NOMO-1 treated with dmso at 0.1 percent for 144 hours (cell line): ENCODE measurements around the gene PSEN1.
A peak's percentile ranks its signal among the peaks of the same experiment; 100 is the strongest.

Source experiments
- DNase-seq: peaks from one replicate; lab custom pipeline; 2025; ENCODE audit not compliant: unreplicated experiment; lab: John Stamatoyannopoulos, UW

Gene PSEN1

DNA sequence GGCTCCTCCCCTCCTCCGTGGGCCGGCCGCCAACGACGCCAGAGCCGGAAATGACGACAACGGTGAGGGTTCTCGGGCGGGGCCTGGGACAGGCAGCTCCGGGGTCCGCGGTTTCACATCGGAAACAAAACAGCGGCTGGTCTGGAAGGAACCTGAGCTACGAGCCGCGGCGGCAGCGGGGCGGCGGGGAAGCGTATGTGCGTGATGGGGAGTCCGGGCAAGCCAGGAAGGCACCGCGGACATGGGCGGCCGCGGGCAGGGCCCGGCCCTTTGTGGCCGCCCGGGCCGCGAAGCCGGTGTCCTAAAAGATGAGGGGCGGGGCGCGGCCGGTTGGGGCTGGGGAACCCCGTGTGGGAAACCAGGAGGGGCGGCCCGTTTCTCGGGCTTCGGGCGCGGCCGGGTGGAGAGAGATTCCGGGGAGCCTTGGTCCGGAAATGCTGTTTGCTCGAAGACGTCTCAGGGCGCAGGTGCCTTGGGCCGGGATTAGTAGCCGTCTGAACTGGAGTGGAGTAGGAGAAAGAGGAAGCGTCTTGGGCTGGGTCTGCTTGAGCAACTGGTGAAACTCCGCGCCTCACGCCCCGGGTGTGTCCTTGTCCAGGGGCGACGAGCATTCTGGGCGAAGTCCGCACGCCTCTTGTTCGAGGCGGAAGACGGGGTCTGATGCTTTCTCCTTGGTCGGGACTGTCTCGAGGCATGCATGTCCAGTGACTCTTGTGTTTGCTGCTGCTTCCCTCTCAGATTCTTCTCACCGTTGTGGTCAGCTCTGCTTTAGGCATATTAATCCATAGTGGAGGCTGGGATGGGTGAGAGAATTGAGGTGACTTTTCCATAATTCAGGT, at the start of gene PSEN1:
TSS of gene PSEN1 (plus strand) at position 121 of the 839 bp plus-strand sequence. CDS start 11,513 bp downstream, outside the sequence.
- peak; percentile 95 for DNase-seq

- DNase-seq = no peak
Measured at GRCh38 chr14:73091044-73091443, 45.3 kb upstream of the PSEN1 start.

- no peak for DNase-seq
Measured at GRCh38 chr14:73097421-73097820, 38.9 kb upstream of the PSEN1 start.

DNA sequence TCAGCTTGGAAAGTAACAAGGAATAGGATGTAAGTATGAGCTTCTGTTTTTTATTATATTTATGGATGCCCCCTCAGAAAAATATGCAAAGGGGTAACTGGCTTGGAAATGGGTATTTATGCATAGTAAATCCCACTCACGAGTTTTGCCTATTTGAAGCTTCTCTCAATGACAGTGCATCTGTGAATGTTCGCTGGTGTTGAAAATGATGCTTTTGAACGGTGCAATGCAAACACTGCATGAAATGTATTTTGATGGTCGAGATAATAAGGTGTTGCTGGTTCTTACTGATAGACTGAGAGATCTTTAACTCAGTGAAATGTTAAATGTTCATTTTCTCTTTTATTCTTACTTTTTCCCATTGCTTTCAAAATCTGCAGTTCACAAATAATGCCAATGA, 36.0 kb upstream of the PSEN1 start:
- DNase-seq = no peak

- no peak for DNase-seq
Measured at GRCh38 chr14:73102806-73103497, 33.4 kb upstream of the PSEN1 start.

- no peak for DNase-seq
Measured at GRCh38 chr14:73105050-73105449, 31.3 kb upstream of the PSEN1 start.

DNA sequence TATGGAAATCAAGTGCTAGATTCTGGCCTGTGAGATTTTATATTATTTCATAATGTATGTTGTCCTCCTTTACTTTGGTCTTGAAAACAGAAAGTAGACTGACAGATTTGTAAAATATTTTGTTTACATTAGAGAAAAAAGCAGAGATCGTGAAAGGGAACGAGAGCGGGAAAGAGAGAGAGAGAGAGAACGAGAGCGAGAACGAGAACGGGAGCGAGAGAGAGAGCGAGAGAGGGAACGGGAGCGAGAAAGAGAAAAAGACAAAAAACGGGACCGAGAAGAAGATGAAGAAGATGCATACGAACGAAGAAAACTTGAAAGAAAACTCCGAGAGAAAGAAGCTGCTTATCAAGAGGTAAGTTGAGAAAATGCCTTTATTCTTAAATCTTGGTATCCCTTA, 30.6 kb upstream of the PSEN1 start:
- no peak for DNase-seq

DNA sequence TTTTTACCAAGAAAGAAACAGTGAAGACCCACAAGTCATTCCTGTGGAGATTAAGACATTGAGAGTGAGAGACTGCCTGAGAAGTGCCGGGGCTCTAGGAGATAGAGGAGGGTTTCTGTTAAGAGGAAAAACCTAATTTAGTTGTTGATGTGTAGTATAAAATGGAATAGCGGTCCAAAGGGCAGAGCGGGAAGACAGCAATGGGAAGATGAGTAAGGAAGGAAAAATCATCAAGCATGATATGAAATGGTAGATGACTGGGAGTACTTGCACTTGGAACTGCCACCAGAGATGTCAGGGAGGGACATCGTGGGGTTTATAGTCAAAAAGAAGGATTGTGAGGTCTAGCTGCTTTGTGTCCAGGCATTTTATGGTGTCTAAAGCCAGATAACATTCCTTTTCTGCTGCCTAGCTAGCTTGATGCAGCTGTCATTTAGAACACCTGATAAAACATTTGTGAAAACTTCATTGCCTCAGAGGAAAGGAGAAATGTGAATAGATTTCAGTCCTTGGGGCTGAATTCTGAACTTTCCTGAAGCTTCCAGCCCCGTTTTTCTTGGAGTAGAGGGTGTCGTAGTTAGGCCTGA, 20.1 kb upstream of the PSEN1 start:
- DNase-seq = no peak

- no peak for DNase-seq
Measured at GRCh38 chr14:73124180-73124894, 12.0 kb upstream of the PSEN1 start.

GRCh38 chr14:73125169-73125588, 11.1 kb upstream of the PSEN1 start:
- no peak for DNase-seq

DNA sequence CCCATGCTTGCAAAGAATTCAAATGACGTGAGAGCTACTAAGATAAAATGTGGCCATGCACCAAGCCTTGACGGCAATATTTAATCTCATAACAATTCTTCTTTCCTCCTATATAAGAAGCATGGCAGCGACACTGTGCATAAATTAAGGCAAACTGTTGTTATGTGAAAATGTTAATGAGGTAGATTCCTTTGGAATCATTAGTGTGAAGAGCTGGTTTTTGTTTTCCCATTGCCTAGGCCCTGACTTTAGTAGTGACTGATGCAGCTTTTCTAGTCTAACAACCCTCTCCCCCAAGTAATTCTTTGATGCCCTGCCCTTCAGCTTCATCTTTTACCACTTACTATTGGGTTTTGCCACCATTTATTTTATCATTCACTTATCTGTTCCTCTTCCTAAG, 10.6 kb upstream of the PSEN1 start:
- DNase-seq = no peak

- DNase-seq = no peak
Measured at GRCh38 chr14:73133795-73134194, 2.5 kb upstream of the PSEN1 start.

GRCh38 chr14:73136085-73136386, 271 bp upstream of the PSEN1 start:
- DNase-seq = no peak

GRCh38 chr14:73140811-73141323, 4.6 kb downstream of the PSEN1 start:
- DNase-seq = no peak

DNA sequence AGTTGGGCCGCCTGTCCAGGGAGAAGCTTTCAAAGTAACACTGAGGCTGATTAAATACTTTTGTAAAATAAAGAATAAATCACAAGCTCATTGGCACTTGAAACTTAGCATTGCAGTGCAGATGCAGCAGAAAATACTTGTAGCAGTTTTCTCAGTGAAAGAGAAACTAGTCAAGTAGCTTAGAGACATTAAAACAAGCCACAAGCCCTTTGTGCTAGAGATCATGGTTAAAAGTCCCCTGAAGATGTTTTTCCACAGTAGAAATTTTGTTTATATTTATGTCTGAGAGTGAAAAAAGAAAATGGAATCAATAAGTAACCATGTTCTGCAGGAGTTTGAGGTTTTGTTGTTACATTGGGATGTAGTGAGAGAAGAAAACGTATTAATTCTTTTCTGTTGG, 5.9 kb downstream of the PSEN1 start:
- no peak for DNase-seq

- no peak for DNase-seq
Measured at GRCh38 chr14:73143003-73143402, 6.7 kb downstream of the PSEN1 start.

- no peak for DNase-seq
Measured at GRCh38 chr14:73143617-73144016, 7.3 kb downstream of the PSEN1 start.

DNA sequence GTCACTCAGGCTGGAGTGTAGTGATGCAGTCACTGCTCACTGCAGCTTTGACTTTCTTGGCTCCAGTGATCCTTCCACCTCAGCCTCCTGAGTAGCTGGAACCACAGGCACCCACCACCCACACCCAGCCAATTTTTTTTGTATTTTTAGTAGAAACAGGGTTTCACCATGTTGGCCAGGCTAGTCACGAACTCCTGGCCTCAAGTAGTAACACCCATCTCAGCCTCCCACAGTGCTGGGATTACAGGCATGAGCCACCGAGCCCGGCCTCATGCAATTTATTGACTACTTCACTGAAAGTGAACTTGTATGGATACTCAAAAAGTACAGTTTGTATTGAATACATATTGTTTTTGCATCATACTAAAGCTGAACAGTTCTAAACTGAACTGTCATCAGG, 9.1 kb downstream of the PSEN1 start:
- no peak for DNase-seq

GRCh38 chr14:73146111-73146510, 9.8 kb downstream of the PSEN1 start:
- no peak for DNase-seq

- no peak for DNase-seq
Measured at GRCh38 chr14:73149753-73150152, 13.4 kb downstream of the PSEN1 start.

DNA sequence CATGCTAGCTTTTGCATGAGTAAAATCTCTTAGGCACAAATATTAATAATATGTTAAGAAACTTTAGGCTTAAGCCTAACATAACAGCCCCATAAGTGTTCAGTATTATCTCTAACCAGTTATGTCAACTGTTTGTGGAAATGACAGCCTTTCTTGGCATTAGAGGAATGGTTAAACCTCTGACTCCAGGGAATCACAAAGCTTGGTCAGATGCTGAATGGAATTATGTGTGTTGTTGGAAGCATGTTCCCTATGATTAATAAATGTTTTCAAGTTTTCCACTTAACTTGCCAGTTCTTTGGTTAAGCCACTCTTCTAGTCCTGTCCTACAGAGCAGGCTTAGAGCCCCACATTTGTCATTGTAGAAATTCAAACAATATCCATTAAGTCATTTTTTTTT, 17.0 kb downstream of the PSEN1 start:
- no peak for DNase-seq
